ENCODE data around the gene MKNK2.

- no peak for TF ChIP-seq CTCF (IDR thresholded peaks at IDR 0.05; ENCODE audit: low read length)
- TF ChIP-seq EZH2 (IDR thresholded peaks at IDR 0.05; ENCODE audit: borderline replicate concordance, low read length) = no peak
Measured at GRCh38 chr19:2033825-2034159, 17.3 kb downstream of the MKNK2 start.

Measured in OCI-LY1 (cell line).